Activated T-cell treated with anti-CD3 and anti-CD28 coated beads, Interleukin-2, amount 50 U/mL, for 24 hours (primary cell): ENCODE results near the gene PRDM16.

ENCODE experiments used
- DNase-seq: peaks from one replicate; pipeline ENCODE4 v3.0.0-alpha.2; 2020
- H3K27ac Mint-ChIP-seq: 2 replicates; pipeline ENCODE4 v1.8.0; 2020; ENCODE audit warnings: mild to moderate bottlenecking, mixed read lengths
- H3K27me3 Mint-ChIP-seq: 2 replicates; pipeline ENCODE4 v1.8.0; 2020; ENCODE audit warnings: mixed read lengths
- H3K36me3 Mint-ChIP-seq: 2 replicates; pipeline ENCODE4 v1.8.0; 2020; ENCODE audit warnings: low read depth, mixed read lengths
- H3K4me1 Mint-ChIP-seq: 2 replicates; pipeline ENCODE4 v1.8.0; 2020; ENCODE audit warnings: low read depth, mixed read lengths
- H3K4me3 Mint-ChIP-seq: 2 replicates; pipeline ENCODE4 v1.8.0; 2020; ENCODE audit warnings: mild to moderate bottlenecking, moderate library complexity, mixed read lengths
- H3K9me3 Mint-ChIP-seq: 2 replicates; pipeline ENCODE4 v1.8.0; 2020; ENCODE audit warnings: mixed read lengths

The PRDM16 gene

GRCh38 chr1:3066826-3067225 is 2.2 kb upstream of the PRDM16 start:
- Mint-ChIP-seq H3K9me3 (no peaks in the 10 kb centered on the region), H3K27ac (no peak overlapping the region), H3K36me3 (no peaks in the 10 kb centered on the region), H3K27me3 (peaks cover 40% of the 10 kb centered on the region), H3K4me3 (no peak overlapping the region), H3K4me1 (peaks cover 4% of the 10 kb centered on the region)
- DNase-seq = no peak

- Mint-ChIP-seq H3K27ac (no peak overlapping the region), H3K4me3 (no peak overlapping the region), H3K36me3 (no peaks in the 10 kb centered on the region), H3K9me3 (no peaks in the 10 kb centered on the region), H3K27me3 (peaks cover 45% of the 10 kb centered on the region), H3K4me1 (peaks cover 4% of the 10 kb centered on the region)
- DNase-seq = no peak
These were observed 1.7 kb upstream of the PRDM16 start for GRCh38 chr1:3067301-3067670.

DNA sequence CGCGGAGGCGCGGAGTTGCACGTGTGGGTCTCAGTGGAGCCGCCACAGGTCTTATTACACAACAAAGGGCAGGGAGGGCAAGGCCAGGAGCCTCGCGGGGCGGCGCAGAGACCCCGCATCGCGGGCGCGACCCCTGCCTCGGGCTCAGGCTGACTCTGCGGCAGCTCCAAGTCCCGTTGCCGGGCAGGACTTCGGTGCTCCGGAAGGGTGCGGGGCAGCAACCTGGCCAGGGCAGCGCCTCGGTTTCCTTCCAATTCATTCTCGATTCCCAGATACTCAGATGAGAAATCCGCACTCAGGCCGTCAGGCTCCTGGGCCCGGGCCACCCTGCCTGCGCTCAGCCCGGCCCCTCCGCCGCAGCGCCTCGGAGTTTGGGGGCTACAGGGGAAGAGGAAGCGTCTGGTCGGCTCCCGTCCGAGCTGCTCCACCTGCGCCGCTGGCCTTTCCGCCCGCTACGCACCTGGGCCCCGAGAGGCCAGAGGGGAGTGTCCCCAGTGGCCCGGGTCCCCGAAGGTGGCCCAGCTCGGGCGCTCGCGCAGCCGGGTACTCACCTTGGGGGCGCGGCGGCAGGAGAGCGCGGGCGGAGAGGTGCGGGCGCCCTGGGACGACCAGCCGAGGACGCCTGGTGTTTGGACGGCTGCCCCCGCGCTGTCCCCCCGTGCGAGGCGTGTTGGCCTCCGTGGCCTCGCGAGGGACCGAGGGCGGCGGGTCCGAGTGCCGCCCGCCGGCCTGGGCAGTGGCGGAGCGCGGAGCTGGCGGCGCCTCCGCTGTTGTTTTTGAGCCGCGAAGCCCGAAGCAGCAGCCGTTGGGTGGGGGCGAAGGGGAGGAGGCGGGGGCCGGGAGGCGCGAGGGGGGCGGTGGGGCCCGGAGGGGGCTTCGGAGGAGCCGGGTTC is 1.1 kb upstream of the PRDM16 start:
- no peak for DNase-seq
- Mint-ChIP-seq H3K36me3 (no peaks in the 10 kb centered on the region), H3K9me3 (no peaks in the 10 kb centered on the region), H3K4me3 (no peak overlapping the region), H3K27ac (no peak overlapping the region), H3K27me3 (peaks cover 47% of the 10 kb centered on the region), H3K4me1 (peaks cover 4% of the 10 kb centered on the region)

- Mint-ChIP-seq H3K4me1 (peaks cover 4% of the 10 kb centered on the region), H3K9me3 (no peaks in the 10 kb centered on the region), H3K27me3 (peaks cover 55% of the 10 kb centered on the region), H3K36me3 (no peaks in the 10 kb centered on the region), H3K27ac (no peak overlapping the region), H3K4me3 (peak overlapping the region; percentile 43)
- DNase-seq = no peak
These were observed 697 bp downstream of the PRDM16 start for GRCh38 chr1:3069491-3070308.

DNA sequence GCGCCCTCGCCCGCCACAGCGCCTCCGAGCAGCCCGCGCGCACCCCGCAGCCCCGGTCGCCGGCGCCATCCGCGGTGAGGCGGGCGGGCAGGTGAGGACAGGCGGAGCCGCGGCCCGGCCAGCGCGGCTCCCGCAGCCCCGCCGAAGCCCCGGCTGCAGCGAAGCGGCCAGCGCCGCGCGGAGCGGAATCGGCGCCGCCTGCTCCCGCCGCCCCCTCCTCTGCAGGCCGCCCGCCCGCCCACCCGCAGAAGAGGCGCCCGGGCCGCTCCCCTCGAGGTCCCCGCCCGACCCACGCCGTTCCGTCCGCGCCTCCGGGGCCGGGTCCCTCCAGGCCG is 1.3 kb downstream of the PRDM16 start:
- Mint-ChIP-seq H3K9me3 (no peaks in the 10 kb centered on the region), H3K27me3 (peaks cover 58% of the 10 kb centered on the region), H3K4me1 (peaks cover 4% of the 10 kb centered on the region), H3K27ac (no peak overlapping the region), H3K36me3 (no peaks in the 10 kb centered on the region), H3K4me3 (no peak overlapping the region)
- DNase-seq = no peak

DNA sequence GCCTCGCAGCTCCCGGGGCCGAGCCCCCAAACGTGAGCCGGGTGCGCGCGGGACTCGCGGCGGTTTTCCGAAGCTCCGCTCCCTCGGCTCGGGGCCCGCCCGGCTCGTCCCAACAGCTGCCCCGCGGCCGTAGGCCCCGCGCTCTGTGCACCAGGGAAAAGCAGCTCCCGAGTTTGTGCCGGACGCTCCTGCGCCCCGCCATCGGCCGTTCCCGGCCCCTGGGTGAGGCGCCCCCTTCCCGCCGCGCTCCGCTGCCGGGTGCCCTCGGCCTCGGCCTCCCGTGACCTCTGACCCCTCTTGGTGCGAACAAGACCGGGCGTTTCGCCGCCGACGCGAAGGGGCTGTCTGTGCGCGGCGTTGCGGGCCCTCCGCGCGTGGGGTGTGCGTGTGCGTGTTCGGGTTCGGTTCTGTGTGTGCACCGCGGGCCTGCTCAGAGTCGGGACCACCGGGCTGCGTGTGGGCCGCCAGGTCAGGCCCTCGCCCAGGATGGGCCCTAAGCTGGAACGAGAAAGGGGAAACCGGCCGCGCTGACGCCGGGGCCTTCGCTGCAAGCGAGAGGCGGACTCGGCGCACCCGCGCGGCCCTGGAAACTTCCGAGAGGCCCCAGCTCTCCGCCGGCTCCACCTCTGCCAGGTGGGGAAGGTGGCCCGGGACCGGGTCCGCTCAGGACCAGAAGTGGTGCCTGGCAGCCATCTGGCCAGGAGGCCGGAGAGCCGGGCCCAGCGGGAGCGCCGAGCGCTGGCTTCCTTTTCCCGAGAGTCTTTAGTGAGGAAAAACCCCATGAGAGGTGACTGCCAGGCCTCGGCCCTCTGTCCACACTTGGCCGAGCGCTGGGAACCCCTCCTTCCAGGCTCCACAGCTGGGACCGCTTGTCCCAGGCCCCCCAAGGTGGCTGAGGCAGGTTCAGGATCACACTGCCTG is 1.9 kb downstream of the PRDM16 start:
- Mint-ChIP-seq H3K27ac (no peak overlapping the region), H3K9me3 (no peaks in the 10 kb centered on the region), H3K27me3 (peaks cover 59% of the 10 kb centered on the region), H3K36me3 (no peaks in the 10 kb centered on the region), H3K4me1 (peaks cover 4% of the 10 kb centered on the region), H3K4me3 (peak overlapping the region; percentile 38)
- DNase-seq = no peak

DNA sequence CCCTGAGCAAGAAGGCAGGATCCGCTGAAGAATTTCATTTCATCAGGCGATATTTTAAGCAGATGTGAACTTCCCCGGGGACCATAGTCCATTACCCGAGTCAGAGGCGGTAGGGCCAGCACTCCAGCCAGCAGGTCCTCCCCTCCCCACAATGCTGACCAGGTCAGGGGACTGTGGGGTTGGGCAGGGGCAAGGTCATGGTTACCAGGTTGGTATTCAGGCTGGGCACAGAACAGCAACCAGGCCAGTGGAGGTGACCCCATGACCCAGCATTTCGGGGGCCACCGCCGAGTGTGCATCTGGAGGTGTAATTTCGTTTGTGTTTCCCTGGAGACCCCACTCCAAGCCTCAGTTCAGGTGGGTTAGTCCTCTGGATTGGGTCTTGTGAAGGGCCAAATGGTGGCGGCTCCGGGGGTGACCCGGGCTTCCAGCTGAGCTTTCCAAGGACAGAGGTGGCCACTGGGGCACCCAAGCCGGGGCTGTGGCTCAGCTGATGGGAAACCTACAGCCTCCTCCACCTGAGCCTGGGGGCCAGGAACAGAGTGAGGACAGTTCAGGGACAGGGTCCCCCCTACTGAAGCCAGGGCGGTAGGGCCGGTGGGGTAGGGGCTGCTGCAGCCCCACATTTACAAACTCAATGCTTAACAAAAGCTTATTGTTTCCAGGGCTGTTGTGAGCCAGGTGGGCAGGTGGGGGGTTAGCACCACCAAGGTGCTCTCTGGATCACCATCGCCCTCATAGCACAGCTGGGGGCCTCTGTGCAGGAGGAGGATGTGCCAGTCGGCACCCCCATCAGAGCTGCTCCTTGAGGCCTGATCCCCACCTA is 2.8 kb downstream of the PRDM16 start:
- peaks cover 54% of the 10 kb centered on the region for H3K27me3 Mint-ChIP-seq
- DNase-seq = no peak
- peaks cover 4% of the 10 kb centered on the region for H3K4me1 Mint-ChIP-seq
- no peak overlapping the region for H3K27ac Mint-ChIP-seq
- H3K9me3 Mint-ChIP-seq = no peaks in the 10 kb centered on the region
- no peaks in the 10 kb centered on the region for H3K36me3 Mint-ChIP-seq
- H3K4me3 Mint-ChIP-seq = no peak overlapping the region

DNA sequence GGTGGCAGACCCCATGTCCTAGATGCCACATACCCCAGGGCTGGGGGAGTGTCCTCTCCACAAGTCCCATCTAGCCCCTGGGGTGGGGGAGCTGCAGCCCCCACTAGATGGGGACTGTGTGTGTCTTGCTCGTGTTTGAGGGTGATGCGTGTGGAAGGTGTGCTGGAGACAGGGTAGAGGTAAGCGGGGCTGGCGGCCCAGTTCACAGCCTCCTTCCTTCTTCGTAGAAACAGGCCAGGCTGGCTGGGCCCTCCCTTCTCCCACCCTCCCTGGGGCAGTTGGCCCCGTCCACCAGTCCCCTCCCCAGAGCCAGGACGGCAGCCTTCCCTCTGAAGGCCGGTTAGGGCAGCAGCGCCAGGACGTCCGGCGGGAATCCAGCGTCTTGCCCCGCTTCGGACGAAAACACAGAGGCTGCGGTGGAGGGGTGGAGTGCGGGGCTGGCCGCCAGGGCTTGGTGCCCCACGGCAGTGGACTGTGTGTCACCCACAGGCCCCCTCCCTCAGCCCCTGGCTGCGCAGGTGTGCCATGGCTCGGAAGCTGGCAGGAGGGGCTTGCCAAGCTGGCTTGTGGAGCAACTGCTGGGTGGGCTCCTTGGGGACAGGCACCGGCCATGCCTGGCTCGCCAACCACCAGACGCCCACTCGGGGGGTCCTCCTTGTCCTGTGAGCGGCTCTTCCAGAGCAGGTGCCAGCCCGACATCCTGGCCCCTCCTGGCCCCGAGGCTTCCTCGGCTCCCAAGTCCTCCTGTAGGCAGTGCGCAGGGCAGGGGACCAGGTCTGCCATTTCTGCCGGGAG is 3.6 kb downstream of the PRDM16 start:
- Mint-ChIP-seq H3K9me3 (no peaks in the 10 kb centered on the region), H3K27me3 (peaks cover 51% of the 10 kb centered on the region), H3K36me3 (no peaks in the 10 kb centered on the region), H3K4me3 (no peak overlapping the region), H3K27ac (no peak overlapping the region), H3K4me1 (peaks cover 4% of the 10 kb centered on the region)
- no peak for DNase-seq

DNA sequence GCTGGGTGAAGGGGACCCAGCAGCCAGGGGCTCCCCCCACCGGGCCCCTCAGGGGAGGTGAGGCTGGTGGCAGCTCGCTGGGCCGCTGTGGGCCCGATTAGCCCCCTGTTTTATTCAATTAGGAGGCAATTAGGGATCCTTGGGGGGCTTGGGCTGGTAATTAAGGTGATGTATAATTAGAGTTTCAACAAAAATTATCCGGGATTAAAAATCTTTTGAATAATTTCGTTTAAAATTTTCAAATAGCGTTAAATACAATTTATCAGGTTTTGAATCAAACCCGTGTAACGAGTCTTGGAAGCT is 4.1 kb downstream of the PRDM16 start:
- no peaks in the 10 kb centered on the region for H3K9me3 Mint-ChIP-seq
- H3K27me3 Mint-ChIP-seq = peaks cover 51% of the 10 kb centered on the region
- no peak for DNase-seq
- no peak overlapping the region for H3K27ac Mint-ChIP-seq
- no peaks in the 10 kb centered on the region for H3K36me3 Mint-ChIP-seq
- H3K4me3 Mint-ChIP-seq = no peak overlapping the region
- peaks cover 4% of the 10 kb centered on the region for H3K4me1 Mint-ChIP-seq

- Mint-ChIP-seq H3K4me1 (peaks cover 3% of the 10 kb centered on the region), H3K9me3 (no peaks in the 10 kb centered on the region), H3K4me3 (no peak overlapping the region), H3K36me3 (no peaks in the 10 kb centered on the region), H3K27me3 (peaks cover 55% of the 10 kb centered on the region), H3K27ac (no peak overlapping the region)
- DNase-seq = no peak
These were observed 4.7 kb downstream of the PRDM16 start for GRCh38 chr1:3073489-3074296.

DNA sequence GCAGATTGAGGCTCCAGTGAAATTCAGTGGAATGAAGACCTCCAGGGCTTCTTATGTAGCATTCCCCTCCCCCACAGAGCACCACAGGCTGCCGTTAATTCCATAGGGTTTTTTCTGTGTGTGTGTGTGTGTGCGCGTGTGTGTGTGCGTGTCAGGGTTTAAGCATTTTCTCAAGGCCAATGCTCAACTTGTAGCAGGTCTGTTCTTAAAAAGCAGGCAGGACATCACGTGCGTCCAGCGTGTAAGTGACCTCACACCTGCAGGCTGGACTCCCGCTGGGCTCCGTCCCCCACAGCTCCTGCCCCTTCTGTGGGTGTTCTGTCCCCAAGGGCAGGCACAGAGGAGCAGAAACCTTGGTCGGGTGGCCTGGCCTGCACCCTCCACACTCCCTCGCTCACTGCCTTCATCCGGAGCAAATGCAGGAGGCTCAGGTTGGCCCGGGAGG is 5.3 kb downstream of the PRDM16 start:
- DNase-seq = no peak
- Mint-ChIP-seq H3K27me3 (peaks cover 57% of the 10 kb centered on the region), H3K4me1 (peaks cover 1% of the 10 kb centered on the region)

DNA sequence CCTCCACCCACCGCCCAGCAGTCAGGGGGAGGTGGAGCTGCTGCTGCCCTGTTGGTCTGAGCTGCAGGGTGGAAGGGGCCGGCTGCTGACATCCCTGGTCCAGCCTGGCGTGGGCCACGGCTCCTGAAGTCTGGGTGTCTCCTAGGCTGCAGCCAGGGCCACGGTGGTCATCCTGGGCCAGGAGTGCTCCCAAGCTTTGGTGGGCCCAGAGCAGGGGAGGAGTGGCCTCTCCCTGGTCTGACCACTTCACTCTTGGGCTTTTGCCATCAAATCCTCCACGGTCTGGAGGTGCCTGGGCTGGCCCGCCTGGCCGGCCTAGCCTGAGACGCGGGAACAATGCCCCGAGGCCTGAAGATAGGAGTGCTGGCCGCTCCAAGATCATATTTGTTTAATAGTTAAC is 5.8 kb downstream of the PRDM16 start:
- Mint-ChIP-seq H3K27ac (no peak overlapping the region), H3K27me3 (peaks cover 57% of the 10 kb centered on the region), H3K4me1 (peaks cover 1% of the 10 kb centered on the region)

More for the DNA sequence above, 5.3 kb downstream of the PRDM16 start:
- no peak overlapping the region for H3K4me3 Mint-ChIP-seq
- H3K27ac Mint-ChIP-seq = no peak overlapping the region
- H3K9me3 Mint-ChIP-seq = no peaks in the 10 kb centered on the region
- no peaks in the 10 kb centered on the region for H3K36me3 Mint-ChIP-seq

More for the DNA sequence above, 5.8 kb downstream of the PRDM16 start:
- Mint-ChIP-seq H3K36me3 (no peaks in the 10 kb centered on the region), H3K4me3 (no peak overlapping the region), H3K9me3 (no peaks in the 10 kb centered on the region)
- DNase-seq = no peak
